A549 (cell line): Measurements from ENCODE around the gene TNS3. TPM values are rescaled to one million over a fixed set of nuclear protein-coding genes. Genes with fewer than 3 reads are reported as not detected.

ENCODE experiments used
- BCL3 ChIP-seq: fragments of >200 bp; sonication (Bioruptor Twin); formaldehyde crosslinking; IDR thresholded peaks from 3 replicates; pipeline ENCODE4 v1.6.1; 2016
- BHLHE40 ChIP-seq: IDR thresholded peaks from 2 replicates; pipeline ENCODE4 v1.6.1; 2012; ENCODE audit warnings: low read depth, low read length, inconsistent platforms
- CBX8 ChIP-seq: fragments of 200-600 bp; sonication (generic); IDR thresholded peaks from 2 replicates; pipeline ENCODE4 v1.6.1; 2016
- CEBPB ChIP-seq, 2 experiments: fragments of >200 bp in 1 of 2; sonication (Bioruptor Twin) in 1 of 2; formaldehyde crosslinking in 1 of 2; IDR thresholded peaks; 2 replicates each; pipeline ENCODE4 v1.6.1; 2012 to 2016
- CHD4 ChIP-seq: fragments of 200-600 bp; sonication (generic); IDR thresholded peaks from 2 replicates; pipeline ENCODE4 v1.6.1; 2016; ENCODE audit warnings: antibody characterized with exemption, mild to moderate bottlenecking, borderline replicate concordance
- EHF ChIP-seq: fragments of 250-450 bp; sonication (Bioruptor Pico); IDR thresholded peaks from 2 replicates; pipeline ENCODE4 v1.5.0; 2020; ENCODE audit warnings: mild to moderate bottlenecking
- EP300 ChIP-seq, 2 experiments: fragments of >200 bp; sonication (Bioruptor Twin); formaldehyde crosslinking; IDR thresholded peaks; 2 replicates in 1 of 2; 3 replicates in 1 of 2; pipeline ENCODE4 v1.6.1; 2016 to 2017
- ESRRA ChIP-seq: fragments of 150-350 bp; IDR thresholded peaks from 2 replicates; pipeline ENCODE4 v1.6.1; 2014; ENCODE audit warnings: mild to moderate bottlenecking, low read length, borderline replicate concordance
- FOSL2 ChIP-seq, 2 experiments: fragments of 450-650 bp in 1 of 2; fragments of >200 bp in 1 of 2; sonication (Bioruptor Twin) in 1 of 2; formaldehyde crosslinking; IDR thresholded peaks; 2 replicates each; pipeline versions ENCODE4 v1.5.0 to v1.6.1; 2016 to 2020; ENCODE audit warnings: mild to moderate bottlenecking in 1 of 2, moderate library complexity in 1 of 2
- FOXS1 ChIP-seq: fragments of 250-450 bp; sonication (Bioruptor Pico); IDR thresholded peaks from 2 replicates; pipeline ENCODE4 v1.5.0; 2020; ENCODE audit warnings: mild to moderate bottlenecking, moderate library complexity
- HES2 ChIP-seq: fragments of >200 bp; sonication (Bioruptor Twin); formaldehyde crosslinking; IDR thresholded peaks from 2 replicates; pipeline ENCODE4 v1.6.1; 2016
- HEYL ChIP-seq: fragments of 250-450 bp; sonication (Bioruptor Pico); IDR thresholded peaks from 2 replicates; pipeline ENCODE4 v1.8.0; 2021; ENCODE audit warnings: mild to moderate bottlenecking, moderate library complexity
- HMGXB4 ChIP-seq: fragments of 250-450 bp; sonication (Bioruptor Pico); IDR thresholded peaks from 2 replicates; pipeline ENCODE4 v1.5.0; 2021; ENCODE audit warnings: mild to moderate bottlenecking, moderate library complexity, borderline replicate concordance
- JUN ChIP-seq, 2 experiments: fragments of >200 bp; sonication (Bioruptor Twin); formaldehyde crosslinking; IDR thresholded peaks; 2 replicates in 1 of 2; 3 replicates in 1 of 2; pipeline ENCODE4 v1.6.1; 2016 to 2017
- KDM1A ChIP-seq: fragments of 200-600 bp; sonication (generic); IDR thresholded peaks from 2 replicates; pipeline ENCODE4 v1.6.1; 2016; ENCODE audit warnings: low read depth, mild to moderate bottlenecking
- KDM5A ChIP-seq: fragments of 200-600 bp; sonication (generic); IDR thresholded peaks from 2 replicates; pipeline ENCODE4 v1.6.1; 2016; ENCODE audit warnings: antibody characterized with exemption, mild to moderate bottlenecking
- MAFK ChIP-seq: fragments of 450-650 bp; IDR thresholded peaks from 2 replicates; pipeline ENCODE4 v1.6.1; 2014; ENCODE audit not compliant: partially characterized antibody
- MAX ChIP-seq: IDR thresholded peaks from 2 replicates; pipeline ENCODE4 v1.6.1; 2012
- MAZ ChIP-seq: fragments of 150-350 bp; IDR thresholded peaks from 2 replicates; pipeline ENCODE4 v1.6.1; 2014; ENCODE audit warnings: antibody characterized with exemption, low read depth, low read length, borderline replicate concordance
- MYC ChIP-seq: IDR thresholded peaks from 2 replicates; pipeline ENCODE4 v1.6.1; 2012; ENCODE audit warnings: mild to moderate bottlenecking, inconsistent platforms, low read length, improper control_type of control experiment, borderline replicate concordance
- NFE2L2 ChIP-seq: fragments of 150-350 bp; conservative IDR thresholded peaks from 2 replicates; pipeline ENCODE4 v1.6.1; 2014; ENCODE audit warnings: low read length
- NPAS2 ChIP-seq: fragments of 250-450 bp; sonication (Bioruptor Pico); IDR thresholded peaks from 2 replicates; pipeline ENCODE4 v1.8.0; 2022; ENCODE audit warnings: mild to moderate bottlenecking, moderate library complexity, borderline replicate concordance
- NR3C1 ChIP-seq: fragments of >200 bp; sonication (Bioruptor Twin); formaldehyde crosslinking; IDR thresholded peaks from 3 replicates; pipeline ENCODE4 v1.6.1; 2017
- PHF8 ChIP-seq: fragments of 200-600 bp; sonication (generic); IDR thresholded peaks from 2 replicates; pipeline ENCODE4 v1.6.1; 2016; ENCODE audit warnings: low read depth, mild to moderate bottlenecking, antibody characterized with exemption, moderate library complexity, borderline replicate concordance
- POLR2AphosphoS2 ChIP-seq: conservative IDR thresholded peaks from 2 replicates; pipeline ENCODE4 v1.6.1; 2012; ENCODE audit warnings: low read length, improper control_type of control experiment, inconsistent platforms
- RAD21 ChIP-seq, 2 experiments: fragments of >200 bp in 1 of 2; sonication (Bioruptor Twin) in 1 of 2; formaldehyde crosslinking in 1 of 2; IDR thresholded peaks in 1 of 2; conservative IDR thresholded peaks in 1 of 2; 2 replicates in 1 of 2; 3 replicates in 1 of 2; pipeline ENCODE4 v1.6.1; 2012 to 2018; ENCODE audit warnings: inconsistent platforms in 1 of 2
- RNF2 ChIP-seq: fragments of 200-600 bp; sonication (generic); IDR thresholded peaks from 2 replicates; pipeline ENCODE4 v1.6.1; 2016; ENCODE audit warnings: low read depth, mild to moderate bottlenecking, antibody characterized with exemption, moderate library complexity, borderline replicate concordance
- SMC3 ChIP-seq: fragments of >200 bp; sonication (Bioruptor Twin); formaldehyde crosslinking; IDR thresholded peaks from 3 replicates; pipeline ENCODE4 v1.6.1; 2018; ENCODE audit warnings: inconsistent platforms
- SREBF2 ChIP-seq: fragments of 450-650 bp; IDR thresholded peaks from 2 replicates; pipeline ENCODE4 v1.6.1; 2014; ENCODE audit warnings: mild to moderate bottlenecking, moderate library complexity
- TP53 ChIP-seq: fragments of 250-450 bp; sonication (Bioruptor Pico); IDR thresholded peaks from 2 replicates; pipeline ENCODE4 v1.5.0; 2021; ENCODE audit warnings: mild to moderate bottlenecking, moderate library complexity
- ZFP36 ChIP-seq: fragments of 450-650 bp; IDR thresholded peaks from 2 replicates; pipeline ENCODE4 v1.6.1; 2014; ENCODE audit warnings: borderline replicate concordance; ENCODE audit not compliant: partially characterized antibody
- ZNF302 ChIP-seq: fragments of 250-450 bp; sonication (Bioruptor Pico); IDR thresholded peaks from 2 replicates; pipeline ENCODE4 v1.9.0; 2021; ENCODE audit warnings: inconsistent platforms, mild to moderate bottlenecking, moderate library complexity
- polyA plus RNA-seq, 4 experiments: library from polyadenylated mRNA; depleted of rRNA in 3 of 4; stranded (reverse); fragments of >200 nt; fragmentation: RNase III in 1 of 4; extraction: RNeasy Plus Mini Kit Qiagen cat#74134 plus additional on column Dnase treatment in 1 of 4; gene quantifications; 2 replicates in 3 of 4; 3 replicates in 1 of 4; pipeline ENCODE4 v1.2.3, GENCODE V29; 2011 to 2017
- TF ChIP-seq, protein P1 (sequence below): fragments of 150-350 bp; IDR thresholded peaks from 2 replicates; pipeline ENCODE4 v1.6.1; 2014; ENCODE audit warnings: low read depth, mild to moderate bottlenecking, low read length
- TF ChIP-seq, protein P2 (sequence below): fragments of 200-600 bp; sonication (generic); IDR thresholded peaks from 2 replicates; pipeline ENCODE4 v1.6.1; 2016; ENCODE audit warnings: antibody characterized with exemption, mild to moderate bottlenecking, moderate library complexity
- TF ChIP-seq, protein P3 (sequence below): IDR thresholded peaks from 2 replicates; pipeline ENCODE4 v1.6.1; 2012

TNS3 gene
- polyA plus RNA-seq, 2 of the 4 experiments (the other 2 are of a cell fraction): 107 to 134 TPM

DNA sequence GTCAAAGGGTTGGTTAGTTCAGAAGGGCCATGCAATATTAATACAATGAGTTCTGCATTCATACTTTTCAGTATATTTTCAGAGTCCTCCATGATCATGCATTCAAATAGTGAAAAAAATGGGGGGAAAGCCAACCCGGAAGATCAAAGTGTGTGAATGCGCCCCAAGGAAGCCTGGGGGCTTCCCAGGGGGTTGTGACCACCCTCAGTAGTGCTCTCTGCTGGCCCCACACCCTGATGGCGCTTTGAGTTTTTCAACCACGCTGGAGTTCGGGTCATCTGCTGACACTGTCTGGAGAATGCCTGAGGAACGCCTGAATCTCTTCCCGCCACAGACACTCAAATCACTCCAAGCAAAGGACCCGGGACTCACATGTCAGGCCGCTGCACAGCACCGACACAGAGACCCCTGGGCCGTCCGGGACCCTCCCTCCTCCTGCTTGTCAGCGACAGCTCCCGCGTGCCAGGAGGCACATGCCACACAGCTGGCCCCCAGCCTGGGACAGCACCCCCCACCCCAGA lies 1.0 kb downstream of the TNS3 start (continued):
- no peak for TF ChIP-seq HMGXB4 (CRISPR knock-in tag)
- 0 out of 2 replicates have a peak, but pooled peaks have one; percentile 61 for TF ChIP-seq FOXS1 (CRISPR knock-in tag)
- TF ChIP-seq POLR2AphosphoS2: no peak
- no peak for TF ChIP-seq MAZ
- peak; percentile 80 for TF ChIP-seq EHF
- TF ChIP-seq SMC3: no peak
- no peak for TF ChIP-seq CHD4
- TF ChIP-seq BHLHE40: no peak
- TF ChIP-seq SREBF2: no peak
- TF ChIP-seq CEBPB (IDR thresholded peaks at IDR 0.05): no peak
- TF ChIP-seq ESRRA: no peak
- no peak for TF ChIP-seq RNF2
- TF ChIP-seq NPAS2 (CRISPR knock-in tag): no peak
- peak; percentile 49 for TF ChIP-seq MAX
- no peak for TF ChIP-seq ZFP36
- no peak for TF ChIP-seq KDM1A
- TF ChIP-seq, protein P1, sequence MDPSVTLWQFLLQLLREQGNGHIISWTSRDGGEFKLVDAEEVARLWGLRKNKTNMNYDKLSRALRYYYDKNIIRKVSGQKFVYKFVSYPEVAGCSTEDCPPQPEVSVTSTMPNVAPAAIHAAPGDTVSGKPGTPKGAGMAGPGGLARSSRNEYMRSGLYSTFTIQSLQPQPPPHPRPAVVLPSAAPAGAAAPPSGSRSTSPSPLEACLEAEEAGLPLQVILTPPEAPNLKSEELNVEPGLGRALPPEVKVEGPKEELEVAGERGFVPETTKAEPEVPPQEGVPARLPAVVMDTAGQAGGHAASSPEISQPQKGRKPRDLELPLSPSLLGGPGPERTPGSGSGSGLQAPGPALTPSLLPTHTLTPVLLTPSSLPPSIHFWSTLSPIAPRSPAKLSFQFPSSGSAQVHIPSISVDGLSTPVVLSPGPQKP: no peak
- no peak for TF ChIP-seq HES2
- TF ChIP-seq, protein P2, sequence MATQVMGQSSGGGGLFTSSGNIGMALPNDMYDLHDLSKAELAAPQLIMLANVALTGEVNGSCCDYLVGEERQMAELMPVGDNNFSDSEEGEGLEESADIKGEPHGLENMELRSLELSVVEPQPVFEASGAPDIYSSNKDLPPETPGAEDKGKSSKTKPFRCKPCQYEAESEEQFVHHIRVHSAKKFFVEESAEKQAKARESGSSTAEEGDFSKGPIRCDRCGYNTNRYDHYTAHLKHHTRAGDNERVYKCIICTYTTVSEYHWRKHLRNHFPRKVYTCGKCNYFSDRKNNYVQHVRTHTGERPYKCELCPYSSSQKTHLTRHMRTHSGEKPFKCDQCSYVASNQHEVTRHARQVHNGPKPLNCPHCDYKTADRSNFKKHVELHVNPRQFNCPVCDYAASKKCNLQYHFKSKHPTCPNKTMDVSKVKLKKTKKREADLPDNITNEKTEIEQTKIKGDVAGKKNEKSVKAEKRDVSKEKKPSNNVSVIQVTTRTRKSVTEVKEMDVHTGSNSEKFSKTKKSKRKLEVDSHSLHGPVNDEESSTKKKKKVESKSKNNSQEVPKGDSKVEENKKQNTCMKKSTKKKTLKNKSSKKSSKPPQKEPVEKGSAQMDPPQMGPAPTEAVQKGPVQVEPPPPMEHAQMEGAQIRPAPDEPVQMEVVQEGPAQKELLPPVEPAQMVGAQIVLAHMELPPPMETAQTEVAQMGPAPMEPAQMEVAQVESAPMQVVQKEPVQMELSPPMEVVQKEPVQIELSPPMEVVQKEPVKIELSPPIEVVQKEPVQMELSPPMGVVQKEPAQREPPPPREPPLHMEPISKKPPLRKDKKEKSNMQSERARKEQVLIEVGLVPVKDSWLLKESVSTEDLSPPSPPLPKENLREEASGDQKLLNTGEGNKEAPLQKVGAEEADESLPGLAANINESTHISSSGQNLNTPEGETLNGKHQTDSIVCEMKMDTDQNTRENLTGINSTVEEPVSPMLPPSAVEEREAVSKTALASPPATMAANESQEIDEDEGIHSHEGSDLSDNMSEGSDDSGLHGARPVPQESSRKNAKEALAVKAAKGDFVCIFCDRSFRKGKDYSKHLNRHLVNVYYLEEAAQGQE: no peak
- no peak for TF ChIP-seq PHF8
- no peak for TF ChIP-seq NR3C1
- TF ChIP-seq RAD21 (conservative IDR thresholded peaks at IDR 0.05 in 1 of 2, IDR thresholded peaks at IDR 0.05 in 1 of 2): no peak
- TF ChIP-seq NFE2L2: no peak
- TF ChIP-seq, protein P3, sequence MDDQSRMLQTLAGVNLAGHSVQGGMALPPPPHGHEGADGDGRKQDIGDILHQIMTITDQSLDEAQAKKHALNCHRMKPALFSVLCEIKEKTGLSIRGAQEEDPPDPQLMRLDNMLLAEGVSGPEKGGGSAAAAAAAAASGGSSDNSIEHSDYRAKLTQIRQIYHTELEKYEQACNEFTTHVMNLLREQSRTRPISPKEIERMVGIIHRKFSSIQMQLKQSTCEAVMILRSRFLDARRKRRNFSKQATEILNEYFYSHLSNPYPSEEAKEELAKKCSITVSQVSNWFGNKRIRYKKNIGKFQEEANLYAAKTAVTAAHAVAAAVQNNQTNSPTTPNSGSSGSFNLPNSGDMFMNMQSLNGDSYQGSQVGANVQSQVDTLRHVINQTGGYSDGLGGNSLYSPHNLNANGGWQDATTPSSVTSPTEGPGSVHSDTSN: peak; percentile 47; the same call in 1 of the 2 replicates
- no peak for TF ChIP-seq HEYL (CRISPR knock-in tag)
- no peak for TF ChIP-seq KDM5A
- no peak for TF ChIP-seq EP300 (IDR thresholded peaks at IDR 0.05)
- TF ChIP-seq JUN (IDR thresholded peaks at IDR 0.05): peak in 1 of 2 experiments; percentile 48; a peak in 2 of 5 replicates
- TF ChIP-seq FOSL2 (IDR thresholded peaks at IDR 0.05): no peak
- TF ChIP-seq FOSL2 (CRISPR knock-in tag; IDR thresholded peaks at IDR 0.05): no peak
- TF ChIP-seq CBX8: no peak
- no peak for TF ChIP-seq BCL3
- TF ChIP-seq ZNF302 (CRISPR knock-in tag): peak; percentile 53; the same call in 1 of the 2 replicates
- no peak for TF ChIP-seq MYC
- no peak for TF ChIP-seq TP53 (CRISPR knock-in tag)
- TF ChIP-seq MAFK: no peak
